Ovary (tissue), 9 donors: Measurements from ENCODE around the gene MYBPC3. TPM values are rescaled to one million over a fixed set of nuclear protein-coding genes. Genes with fewer than 3 reads are reported as not detected.

Experiments
- DNase-seq, 5 donors: peaks; one replicate each; pipeline ENCODE4 v3.0.0-alpha.2; 2019 to 2020
- H3K27ac ChIP-seq, 2 donors: fragments of 200-600 bp; one replicate each; pipeline versions ENCODE4 v1.5.1 to v1.8.0; 2019 to 2022
- H3K27me3 ChIP-seq: fragments of 200-600 bp; one replicate; pipeline ENCODE4 v1.8.0; 2022
- H3K36me3 ChIP-seq: fragments of 200-600 bp; sonication (generic); one replicate; pipeline ENCODE4 v1.5.1; 2019
- H3K4me1 ChIP-seq: one replicate; pipeline ENCODE4 v1.8.1; 2013; ENCODE audit warnings: mild to moderate bottlenecking, moderate library complexity; ENCODE audit not compliant: insufficient read depth
- H3K4me3 ChIP-seq: fragments of 200-600 bp; sonication (generic); one replicate; pipeline ENCODE4 v1.5.1; 2017
- H3K9me3 ChIP-seq, 2 donors: fragments of 200-600 bp in 1 of 2; sonication (generic) in 1 of 2; one replicate each; pipeline versions ENCODE4 v1.5.1 to v1.8.1; 2013 to 2019; ENCODE audit warnings: mild to moderate bottlenecking in 1 of 2, moderate library complexity in 1 of 2
- EP300 ChIP-seq: sonication (generic); formaldehyde crosslinking; IDR thresholded peaks from one replicate; pipeline ENCODE4 v1.6.1; 2017; ENCODE audit warnings: antibody characterized with exemption
- POLR2A ChIP-seq: fragments of 450-650 bp; IDR thresholded peaks from one replicate; pipeline ENCODE4 v1.6.1; 2017; ENCODE audit warnings: antibody characterized with exemption, mild to moderate bottlenecking, moderate library complexity
- WGBS, 3 donors: extraction: QIAGEN DNeasy Blood & Tissue Kit in 1 of 3; methylation state at CpG; one replicate each; pipeline versions ENCODE4 v1.1.5 to v1.1.7; 2013 to 2017; 5-methylcytosine and 5-hydroxymethylcytosine counted together
- intact Hi-C, 4 donors: fragments of 100-400 bp; cut with DNase I; formaldehyde crosslinking; loops; one replicate each; pipeline versions ENCODE4 v1.11.0 to v1.15.1; 2022 to 2023
- polyA plus RNA-seq, 2 donors: library from polyadenylated mRNA; stranded (reverse); fragments of 200-250 nt in 1 of 2; fragments of 350-450 nt in 1 of 2; fragmentation: Illumina TruSeq in 1 of 2; extraction: RNeasy Lipid Tissue Mini Kit (QIAGEN cat#74804) in 1 of 2; gene quantifications; one replicate each; pipeline ENCODE4 v1.2.3, GENCODE V29; 2013 to 2014
- total RNA-seq, 7 donors: library from RNA; depleted of rRNA in 2 of 7; stranded (reverse); fragments of >200 nt in 2 of 7; fragmentation: NEBNext Ultra II Directional in 3 of 7; extraction: Animal tissue kit (Norgen Biotek cat#: 25700) in 3 of 7; gene quantifications; one replicate each; pipeline versions ENCODE4 v1.1.0 to v1.2.4, GENCODE V29; 2016 to 2023
- TF ChIP-seq, protein P1 (sequence below), 3 donors: fragments of 450-650 bp in 2 of 3; fragments of 200-600 bp in 1 of 3; IDR thresholded peaks; one replicate each; pipeline versions ENCODE4 v1.5.1 to v1.8.0; 2016 to 2022; ENCODE audit warnings: antibody characterized with exemption in 3 of 3, mild to moderate bottlenecking in 1 of 3
- donor health status: DM: no; HTN: no; CAD: no; lungs with moderate emphysema.
- donor health status: DM: no; HTN: no; CAD: no.
- donor health status: Bipolar disorder and iron deficiency.
- donor health status: DM: yes; HTN: yes; CAD: no.
- donor health status: DM: no; HTN: no; CAD: no.
- donor health status: DM: yes; HTN: yes; CAD: no.

The MYBPC3 gene
- total and polyA plus RNA-seq, 9 donors = 0.05 to 0.40 (median 0.22) TPM; not detected in 4

DNA sequence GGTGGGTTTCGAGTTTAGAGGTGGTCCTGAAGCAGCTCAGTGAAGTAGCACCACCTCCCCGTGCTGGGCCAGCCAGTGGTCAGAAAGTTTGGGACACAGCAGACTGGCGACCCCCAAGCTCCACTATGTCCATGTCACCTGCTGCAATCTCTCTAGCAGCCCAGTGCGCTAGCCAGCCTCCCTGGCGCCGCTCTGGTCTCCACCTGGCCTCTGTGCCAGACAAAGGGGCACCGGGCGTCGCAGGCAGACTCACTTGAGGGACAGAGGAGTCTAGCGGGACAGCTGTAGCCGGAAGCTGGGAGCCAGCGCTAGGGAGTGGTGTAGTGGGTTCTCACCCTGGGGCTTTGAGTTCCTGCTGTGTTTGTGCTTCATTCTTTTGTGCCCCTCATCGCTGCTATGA is 25.5 kb downstream of the MYBPC3 start:
- TF ChIP-seq POLR2A (no peak), EP300 (no peak)
- TF ChIP-seq, protein P1, sequence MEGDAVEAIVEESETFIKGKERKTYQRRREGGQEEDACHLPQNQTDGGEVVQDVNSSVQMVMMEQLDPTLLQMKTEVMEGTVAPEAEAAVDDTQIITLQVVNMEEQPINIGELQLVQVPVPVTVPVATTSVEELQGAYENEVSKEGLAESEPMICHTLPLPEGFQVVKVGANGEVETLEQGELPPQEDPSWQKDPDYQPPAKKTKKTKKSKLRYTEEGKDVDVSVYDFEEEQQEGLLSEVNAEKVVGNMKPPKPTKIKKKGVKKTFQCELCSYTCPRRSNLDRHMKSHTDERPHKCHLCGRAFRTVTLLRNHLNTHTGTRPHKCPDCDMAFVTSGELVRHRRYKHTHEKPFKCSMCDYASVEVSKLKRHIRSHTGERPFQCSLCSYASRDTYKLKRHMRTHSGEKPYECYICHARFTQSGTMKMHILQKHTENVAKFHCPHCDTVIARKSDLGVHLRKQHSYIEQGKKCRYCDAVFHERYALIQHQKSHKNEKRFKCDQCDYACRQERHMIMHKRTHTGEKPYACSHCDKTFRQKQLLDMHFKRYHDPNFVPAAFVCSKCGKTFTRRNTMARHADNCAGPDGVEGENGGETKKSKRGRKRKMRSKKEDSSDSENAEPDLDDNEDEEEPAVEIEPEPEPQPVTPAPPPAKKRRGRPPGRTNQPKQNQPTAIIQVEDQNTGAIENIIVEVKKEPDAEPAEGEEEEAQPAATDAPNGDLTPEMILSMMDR (IDR thresholded peaks at IDR 0.05) = no peak
- WGBS, 3 donors = 91 to 97% (median 93%) methylated on average over 13 of the region's 13 CpGs
- Histone ChIP-seq H3K36me3 (no peaks in the 10 kb centered on the region), H3K27me3 (no peaks in the 10 kb centered on the region), H3K9me3 (no peaks in the 10 kb centered on the region), H3K4me1 (no peaks in the 10 kb centered on the region), H3K27ac (no peak overlapping the region), H3K4me3 (no peak overlapping the region)
- DNase-seq = no peak
- intact Hi-C loops = no loop called here

DNA sequence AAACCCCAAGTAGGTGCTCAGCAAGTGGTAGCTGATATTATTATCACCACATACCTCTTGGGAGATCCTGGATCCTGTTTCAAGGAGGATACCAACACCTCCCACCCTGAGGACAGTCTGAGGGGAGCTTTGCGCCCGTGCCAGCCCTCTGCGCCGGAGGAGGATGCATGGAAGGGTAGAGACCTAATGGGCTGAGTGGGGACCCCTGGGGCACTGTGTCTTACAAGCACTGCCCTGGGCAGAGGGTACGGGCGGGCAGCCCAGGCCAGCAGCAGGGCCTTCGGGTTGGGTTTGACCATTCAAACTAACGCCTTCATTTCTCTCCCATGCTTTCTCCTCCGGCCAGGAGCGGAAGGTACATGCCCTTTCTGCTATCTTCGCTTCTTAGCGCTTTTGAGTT is 26.3 kb downstream of the MYBPC3 start:
- Histone ChIP-seq H3K4me3 (no peak overlapping the region), H3K4me1 (no peaks in the 10 kb centered on the region), H3K27ac (no peak overlapping the region), H3K9me3 (no peaks in the 10 kb centered on the region), H3K27me3 (no peaks in the 10 kb centered on the region), H3K36me3 (no peaks in the 10 kb centered on the region)
- WGBS, 3 donors = 89 to 96% (median 92%) methylated on average over 12 of the region's 12 CpGs
- no peak for DNase-seq
- TF ChIP-seq, protein P1 (IDR thresholded peaks at IDR 0.05) = no peak
- no peak for TF ChIP-seq EP300
- TF ChIP-seq POLR2A = no peak
- intact Hi-C loops = no loop called here

DNA sequence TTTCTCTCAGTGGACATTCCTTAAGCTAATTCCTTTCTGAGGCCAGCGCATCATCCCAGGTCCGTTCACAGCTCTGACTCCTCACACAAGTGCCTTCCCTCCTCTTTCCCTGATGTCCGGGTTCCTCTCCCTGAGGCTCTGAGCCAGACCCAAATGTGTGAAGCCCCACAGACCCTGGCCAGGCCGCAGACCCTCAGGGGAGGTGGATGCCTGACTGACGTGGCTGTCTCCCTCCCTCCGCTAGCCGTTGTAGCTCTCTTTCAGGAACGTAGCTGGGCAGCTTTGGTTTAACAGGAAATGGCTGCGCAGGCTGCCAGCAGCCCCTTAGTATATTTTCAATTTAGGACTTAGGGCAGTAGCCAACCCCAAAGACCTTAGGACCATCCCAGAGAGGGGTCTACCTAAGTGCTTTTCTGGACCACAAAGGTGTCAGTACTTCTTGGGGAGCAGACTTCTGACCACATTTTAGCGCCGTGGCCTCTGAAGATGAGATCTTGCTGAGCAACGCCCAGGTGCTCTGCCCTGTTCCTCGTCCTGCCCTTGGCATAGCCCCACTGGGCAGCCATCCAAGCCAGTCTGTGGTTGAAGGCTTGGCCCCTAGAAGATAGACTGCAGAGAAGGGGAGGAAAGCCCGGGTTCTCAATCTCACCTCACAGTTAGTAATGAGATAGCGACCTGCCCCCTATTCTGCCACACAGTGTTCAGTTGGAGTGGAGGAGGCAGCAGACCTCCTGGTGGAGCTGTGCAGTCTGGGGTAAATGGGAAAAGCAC is 27.0 kb downstream of the MYBPC3 start:
- TF ChIP-seq EP300 (no peak), POLR2A (no peak)
- TF ChIP-seq, protein P1 (IDR thresholded peaks at IDR 0.05) = no peak
- Histone ChIP-seq H3K4me3 (no peak overlapping the region), H3K27me3 (no peaks in the 10 kb centered on the region), H3K9me3 (no peaks in the 10 kb centered on the region), H3K36me3 (no peaks in the 10 kb centered on the region), H3K27ac (no peak overlapping the region), H3K4me1 (no peaks in the 10 kb centered on the region)
- 70 to 76% (median 74%) methylated on average over 15 of the region's 15 CpGs for WGBS, 3 donors
- no peak for DNase-seq
- intact Hi-C loops = no loop called here

DNA sequence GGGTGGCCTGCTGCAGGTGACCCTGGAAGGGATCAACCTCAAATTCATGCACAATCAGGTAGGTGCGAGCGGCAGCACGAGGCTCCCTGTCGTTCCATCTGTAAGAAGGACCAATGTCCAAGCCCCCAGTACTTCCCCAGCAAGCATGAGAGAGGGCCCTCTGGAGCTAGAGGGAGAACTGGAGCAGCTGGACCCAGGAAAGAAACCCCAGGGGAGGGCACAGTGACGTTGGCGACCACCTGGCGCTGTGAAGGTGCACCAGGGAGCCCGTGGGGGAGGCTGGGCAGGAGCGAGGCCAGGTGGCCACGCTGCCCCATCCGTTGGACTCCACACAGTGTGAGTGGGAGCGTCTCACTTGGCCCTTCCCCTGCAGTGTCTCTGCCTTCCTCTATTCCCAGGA is 28.0 kb downstream of the MYBPC3 start:
- 81 to 83% (median 82%) methylated on average over 12 of the region's 12 CpGs for WGBS, 3 donors
- H3K9me3 ChIP-seq = no peaks in the 10 kb centered on the region
- H3K27me3 ChIP-seq = no peaks in the 10 kb centered on the region
- intact Hi-C loops = no loop called here
- no peak for DNase-seq
- H3K27ac ChIP-seq = no peak overlapping the region
- H3K4me1 ChIP-seq = no peaks in the 10 kb centered on the region
- no peaks in the 10 kb centered on the region for H3K36me3 ChIP-seq
- TF ChIP-seq, protein P1 (IDR thresholded peaks at IDR 0.05) = no peak
- TF ChIP-seq EP300 (no peak), POLR2A (no peak)
- no peak overlapping the region for H3K4me3 ChIP-seq
